Adrenal gland (tissue), 5 donors: ENCODE results near the gene PMP22.

Experiments used
- CTCF ChIP-seq, 6 experiments: fragments of 450-650 bp in 4 of 6; fragments of 200-600 bp in 2 of 6; sonication (generic) in 1 of 6; IDR thresholded peaks; 1 replicate in 5 of 6; 2 replicates in 1 of 6; pipeline versions ENCODE4 v1.5.1 to v1.8.0; 2016 to 2021; ENCODE audit warnings: antibody characterized with exemption in 6 of 6, mild to moderate bottlenecking in 2 of 6, moderate library complexity in 1 of 6
- POLR2A ChIP-seq, 2 donors: fragments of 450-650 bp; IDR thresholded peaks; one replicate each; pipeline ENCODE4 v1.6.1; 2017; ENCODE audit warnings: antibody characterized with exemption in 2 of 2, mild to moderate bottlenecking in 2 of 2, moderate library complexity in 1 of 2
- donor health status: DM: no; HTN: no; CAD: no.

- TF ChIP-seq CTCF (IDR thresholded peaks at IDR 0.05): no peak
- TF ChIP-seq POLR2A (IDR thresholded peaks at IDR 0.05): no peak
Observed at GRCh38 chr17:15181333-15181732, 83.8 kb downstream of the PMP22 start.
